GM20431 (cell line): ENCODE data around the gene MRPL40.

ENCODE experiments used
- in situ Hi-C: fragments of 300-500 bp; cut with MseI, MboI; formaldehyde crosslinking; loops from one replicate; pipeline ENCODE4 v1.15.0; 2020; ENCODE audit warnings: low sequenced_read_pairs; ENCODE audit not compliant: unreplicated experiment

MRPL40 gene

GRCh38 chr22:19406281-19406811, 26.0 kb upstream of the MRPL40 start:
- in situ Hi-C loops, result no loop called here

- in situ Hi-C loops, result no loop called here
Observed at GRCh38 chr22:19406846-19407245, 25.5 kb upstream of the MRPL40 start.

GRCh38 chr22:19407649-19408606, 24.4 kb upstream of the MRPL40 start:
- in situ Hi-C loops, result no loop called here

GRCh38 chr22:19410941-19411689, 21.2 kb upstream of the MRPL40 start:
- in situ Hi-C loops, result no loop called here

GRCh38 chr22:19411690-19412045, 20.7 kb upstream of the MRPL40 start:
- in situ Hi-C loops, result no loop called here

GRCh38 chr22:19412478-19412877, 19.9 kb upstream of the MRPL40 start:
- in situ Hi-C loops, result no loop called here

- in situ Hi-C loops, result no loop called here
Observed at GRCh38 chr22:19412923-19413322, 19.4 kb upstream of the MRPL40 start.

- in situ Hi-C loops, result no loop called here
Observed at GRCh38 chr22:19419086-19419463, 13.3 kb upstream of the MRPL40 start.

GRCh38 chr22:19419464-19420178, 12.7 kb upstream of the MRPL40 start:
- in situ Hi-C loops, result no loop called here

- in situ Hi-C loops, result no loop called here
Observed at GRCh38 chr22:19420321-19420720, 12.0 kb upstream of the MRPL40 start.

- in situ Hi-C loops, result no loop called here
Observed at GRCh38 chr22:19422440-19423301, 9.7 kb upstream of the MRPL40 start.

GRCh38 chr22:19424186-19424500, 8.2 kb upstream of the MRPL40 start:
- in situ Hi-C loops, result no loop called here

- in situ Hi-C loops, result no loop called here
Observed at GRCh38 chr22:19429950-19430889, 2.1 kb upstream of the MRPL40 start.

- in situ Hi-C loops, result no loop called here
Observed at GRCh38 chr22:19430890-19431541, 1.3 kb upstream of the MRPL40 start.

GRCh38 chr22:19431649-19432132, 654 bp upstream of the MRPL40 start, which contains the start of gene HIRA:
HIRA (minus strand) TSS chr22:19431733; CDS start chr22:19431476, 257 bp downstream.
- in situ Hi-C loops, result no loop called here

- in situ Hi-C loops, result no loop called here
Observed at GRCh38 chr22:19434401-19434800, 2.1 kb downstream of the MRPL40 start.

GRCh38 chr22:19434829-19435580, 2.7 kb downstream of the MRPL40 start:
- in situ Hi-C loops, result no loop called here
